ENCODE results near the gene NUP85.
"Not testable (repeated sequence)": the region's sequence is repeated elsewhere in the genome, so short reads cannot be mapped to it uniquely, and the experiment has no call there.

Gene NUP85

DNA sequence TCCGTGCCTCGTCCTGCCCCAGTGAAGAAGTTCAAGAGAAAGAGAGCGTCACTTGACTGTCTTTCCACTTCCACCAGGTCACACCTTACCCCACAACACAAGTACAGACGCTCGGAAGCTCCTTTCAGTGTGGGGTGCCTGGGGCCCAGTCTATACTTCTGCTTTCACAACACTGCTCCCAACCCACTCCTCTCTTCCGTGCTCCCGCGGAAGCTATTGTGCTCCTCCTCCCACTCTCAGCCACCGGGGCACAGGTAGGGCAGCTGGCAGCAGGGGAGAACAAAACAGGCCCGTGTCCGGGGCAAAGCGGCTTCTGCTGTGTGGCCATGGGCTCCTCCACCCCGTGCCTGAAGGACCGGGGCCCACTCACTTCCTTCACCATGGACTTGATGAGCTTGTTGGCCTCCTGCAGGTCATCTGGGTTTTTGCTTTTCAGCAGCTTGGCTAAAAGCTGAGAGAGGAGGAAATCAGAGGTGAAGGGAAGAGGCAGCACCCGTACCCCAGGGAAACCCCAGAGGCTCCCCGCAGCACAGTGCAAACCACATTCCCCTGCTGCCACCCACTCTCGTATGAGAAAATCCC lies 37.1 kb downstream of the NUP85 start:
- DNase-seq = no peak

DNA sequence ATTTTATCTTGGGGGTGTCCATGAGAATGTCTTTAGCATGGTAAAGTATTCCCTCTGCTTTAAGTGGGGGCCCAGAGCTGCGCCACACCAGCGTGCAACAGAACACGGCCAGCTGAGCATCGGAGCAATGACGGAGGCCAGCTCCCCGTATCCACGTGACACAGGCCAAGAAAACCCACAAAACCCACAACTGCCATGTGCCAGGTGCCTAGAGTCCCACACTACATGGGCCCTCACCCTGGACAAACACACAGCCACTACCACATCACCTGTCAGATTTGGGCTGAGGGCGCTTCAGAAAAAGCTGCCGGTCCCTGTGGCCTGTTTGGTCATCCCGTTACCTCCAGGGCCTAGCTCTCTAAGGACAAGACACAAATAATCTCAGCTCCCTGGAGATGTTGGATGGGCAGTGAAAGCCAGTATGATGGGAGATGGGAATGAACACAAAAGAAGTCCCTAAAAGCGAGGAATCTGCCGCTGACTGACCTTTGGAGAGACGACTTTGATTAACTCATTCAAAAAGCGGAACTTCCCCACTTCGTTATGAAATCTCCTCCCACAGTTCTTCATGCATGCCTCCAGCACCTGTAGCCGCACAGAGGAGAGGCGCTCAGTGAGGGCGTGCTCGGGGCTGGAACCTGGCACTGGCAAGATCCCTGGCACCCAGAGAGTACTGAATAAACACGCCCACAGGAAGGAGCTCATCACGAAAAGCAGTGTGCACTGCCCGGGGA lies 38.8 kb downstream of the NUP85 start:
- DNase-seq = no peak

DNA sequence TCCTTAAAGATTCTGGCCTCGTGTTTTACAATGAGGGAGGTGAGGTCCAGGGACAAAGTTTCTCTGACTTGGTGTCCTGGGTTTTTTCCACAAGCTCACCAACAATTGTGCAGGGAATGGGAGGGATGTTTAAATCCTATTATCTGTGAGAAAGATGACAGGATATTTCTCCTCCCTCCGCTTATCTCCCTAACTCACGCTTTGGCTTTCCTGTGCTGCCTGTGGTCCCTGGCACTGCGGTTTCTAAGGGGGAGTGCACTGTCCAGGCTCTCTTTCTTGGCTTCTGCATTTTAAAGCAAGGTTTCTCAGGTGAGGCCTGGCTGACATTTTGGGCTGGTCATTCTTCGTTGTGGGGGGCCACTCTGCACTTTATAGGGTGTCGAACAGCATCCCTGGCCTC lies 39.5 kb downstream of the NUP85 start:
- DNase-seq = no peak

DNA sequence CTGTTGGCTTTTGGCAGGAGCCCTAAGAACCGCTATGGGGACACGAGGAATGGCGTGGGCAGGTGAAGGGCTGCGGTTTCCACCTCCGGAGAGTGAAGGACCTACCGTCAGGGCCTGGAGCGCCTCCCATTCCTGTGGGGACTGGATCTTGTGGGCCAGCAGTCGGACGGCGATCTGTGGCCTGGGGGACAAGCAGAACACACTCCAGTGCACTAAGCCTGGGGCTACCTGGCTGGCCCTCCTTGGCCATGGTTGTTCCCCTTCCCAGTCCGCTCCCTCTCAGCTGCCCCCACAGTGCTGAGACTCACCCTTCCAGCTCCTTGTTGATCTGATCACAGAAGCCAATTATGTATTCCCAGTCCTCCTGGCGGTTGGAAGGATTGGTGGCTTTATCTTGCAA lies 40.9 kb downstream of the NUP85 start:
- DNase-seq = no peak

DNA sequence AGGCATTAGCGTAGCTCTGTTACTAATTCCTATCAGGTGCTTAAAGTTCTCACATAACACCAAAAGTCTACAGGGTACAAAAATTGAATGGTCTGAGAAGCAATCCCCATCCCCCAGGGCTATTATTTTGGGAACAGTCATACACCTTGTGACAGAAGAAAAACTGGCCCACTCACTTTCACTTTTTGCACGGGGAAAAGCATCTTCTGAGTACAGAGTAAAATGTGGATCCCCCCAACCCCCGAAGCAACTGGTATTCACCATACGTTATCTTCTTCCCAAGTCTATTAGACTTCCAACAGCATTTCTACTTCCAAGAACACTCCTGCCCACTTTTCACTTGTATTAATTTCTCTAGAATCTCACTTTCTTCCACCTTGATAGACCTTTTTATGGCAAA lies 44.1 kb downstream of the NUP85 start:
- no peak for DNase-seq

DNA sequence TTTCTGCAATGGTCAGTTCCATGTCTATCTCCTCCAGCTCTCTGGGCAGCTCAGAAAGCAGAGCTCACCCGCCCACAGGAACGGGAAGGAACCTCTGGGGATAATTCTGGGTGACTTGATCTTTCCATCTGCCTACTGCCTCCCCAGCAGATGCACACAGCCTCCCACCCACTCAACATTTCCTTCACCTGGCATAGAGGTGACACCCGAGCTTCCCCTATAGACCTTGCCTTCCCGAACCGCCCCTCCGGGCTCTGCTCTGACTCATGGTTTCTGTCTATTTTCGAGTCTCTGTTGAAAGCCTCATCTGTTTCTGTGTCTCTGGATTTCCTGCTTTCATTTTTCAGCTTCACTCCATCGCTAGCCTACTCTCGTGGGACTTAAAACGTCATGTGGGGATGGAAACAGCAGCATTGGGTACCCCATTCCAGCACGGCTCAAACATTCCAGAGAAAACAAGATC lies 44.6 kb downstream of the NUP85 start:
- DNase-seq = peak; percentile 79

DNA sequence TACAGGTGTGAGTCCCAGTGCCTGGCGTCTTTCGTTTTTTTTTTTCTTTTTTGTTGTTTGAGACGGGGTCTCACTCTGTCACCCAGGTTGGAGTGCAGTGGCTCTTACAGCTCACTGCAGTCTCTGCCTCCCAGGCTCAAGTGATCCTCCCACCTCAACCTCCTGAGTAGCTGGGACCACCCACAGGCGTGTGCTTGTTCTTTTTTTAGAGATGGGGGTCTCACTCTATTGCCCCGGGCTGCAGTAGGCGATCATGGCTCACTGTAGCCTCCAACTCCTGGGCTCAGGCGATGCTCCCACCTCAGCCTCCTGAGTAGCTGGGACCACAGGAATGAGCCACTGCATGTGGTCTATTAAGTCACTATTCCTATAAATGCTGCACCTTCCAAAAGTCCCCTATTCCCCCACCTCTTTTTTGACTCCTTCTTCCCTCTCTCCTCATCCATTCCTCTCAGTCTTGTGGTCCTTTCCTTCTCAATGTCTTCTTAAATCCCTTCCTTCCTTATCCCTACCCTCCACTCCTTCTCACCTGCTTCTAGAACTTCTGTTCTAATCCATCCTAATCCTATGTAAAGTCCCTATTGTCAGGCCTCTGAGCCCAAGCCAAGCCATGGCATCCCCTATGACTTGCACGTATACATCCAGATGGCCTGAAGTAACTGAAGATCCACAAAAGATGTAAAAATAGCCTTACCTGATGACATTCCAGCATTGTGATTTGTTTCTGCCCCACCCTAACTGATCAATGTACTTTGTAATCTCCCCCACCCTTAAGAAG lies 46.7 kb downstream of the NUP85 start:
- no peak for DNase-seq

DNA sequence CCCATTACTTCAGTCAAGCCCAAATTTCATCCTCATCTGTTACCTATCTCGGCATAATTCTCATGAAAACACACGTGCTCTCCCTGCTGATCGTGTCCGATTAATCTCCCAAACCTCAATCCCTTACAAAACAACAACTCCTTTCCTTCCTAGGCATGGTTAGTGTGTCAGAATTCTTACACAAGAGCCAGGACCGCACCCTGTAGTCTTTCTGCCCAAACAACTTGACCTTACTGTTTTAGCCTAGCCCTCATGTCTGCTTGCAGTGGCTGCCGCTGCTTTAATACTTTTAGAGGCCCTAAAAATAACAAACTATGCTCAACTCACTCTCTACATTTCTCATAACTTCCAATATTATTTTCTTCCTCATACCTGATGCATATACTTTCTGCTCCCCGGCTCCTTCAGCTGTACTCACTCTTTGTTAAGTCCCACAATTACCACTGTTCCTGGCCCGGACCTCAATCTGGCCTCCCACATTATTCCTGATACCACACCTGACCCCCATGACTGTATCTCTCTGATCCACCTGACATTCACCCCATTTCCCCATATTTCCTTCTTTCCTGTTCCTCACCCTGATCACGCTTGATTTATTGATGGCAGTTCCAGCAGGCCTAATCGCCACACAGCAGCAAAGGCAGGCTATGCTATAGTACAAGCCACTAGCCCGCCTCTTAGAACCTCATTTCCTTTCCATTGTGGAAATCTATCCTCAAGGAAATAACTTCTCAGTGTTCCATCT lies 50.6 kb downstream of the NUP85 start:
- not testable (repeated sequence) for DNase-seq

DNA sequence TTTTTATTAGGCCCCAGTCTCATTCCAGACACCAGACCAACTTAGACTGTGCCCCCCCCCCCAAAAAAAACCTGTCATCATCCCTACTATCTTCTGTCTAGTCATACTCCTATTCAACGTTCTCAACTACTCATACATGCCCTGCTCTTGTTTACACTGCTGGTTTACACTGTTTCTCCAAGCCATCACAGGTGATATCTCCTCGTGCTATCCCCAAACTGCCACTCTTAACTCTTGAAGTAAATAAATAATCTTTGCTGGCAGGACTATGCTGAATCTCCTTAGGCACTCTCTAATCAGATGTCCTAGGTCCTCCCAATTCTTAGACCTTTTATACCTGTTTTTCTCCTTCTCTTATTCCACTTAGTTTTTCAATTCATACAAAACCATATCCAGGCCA lies 51.7 kb downstream of the NUP85 start:
- not testable (repeated sequence) for DNase-seq

DNA sequence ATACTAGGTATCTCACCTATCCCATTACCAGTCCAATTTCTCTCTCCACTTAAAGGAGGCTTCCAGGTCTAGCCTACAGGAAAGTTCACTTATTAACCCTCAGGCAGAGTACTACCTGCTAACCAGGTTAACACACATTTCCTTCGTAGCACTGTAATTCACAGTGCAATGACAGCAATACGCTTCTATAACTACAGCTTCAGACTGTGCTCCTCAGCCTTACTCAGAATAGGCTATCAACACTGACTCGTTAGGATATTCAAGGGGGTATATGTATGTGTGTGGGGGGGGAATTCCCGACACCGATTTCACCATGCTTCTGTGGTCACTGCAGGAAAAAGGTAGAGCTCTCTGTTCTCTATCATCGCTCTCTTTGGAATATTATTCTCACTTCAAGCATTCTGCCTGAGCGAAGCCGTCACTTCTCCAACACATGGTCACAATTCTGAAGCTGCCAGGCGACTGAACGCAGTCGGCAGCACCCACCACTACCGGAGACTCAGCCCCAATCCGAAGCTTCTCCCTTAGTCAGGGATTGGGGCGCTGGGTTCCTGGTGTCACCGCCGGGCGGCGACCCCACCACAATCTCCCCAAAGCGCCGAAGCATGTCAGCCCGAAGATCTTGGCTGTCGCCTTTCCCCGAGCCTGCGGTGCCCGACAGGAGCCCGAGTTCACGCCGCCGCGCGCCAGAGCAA lies 55.3 kb downstream of the NUP85 start:
- DNase-seq = no peak

DNA sequence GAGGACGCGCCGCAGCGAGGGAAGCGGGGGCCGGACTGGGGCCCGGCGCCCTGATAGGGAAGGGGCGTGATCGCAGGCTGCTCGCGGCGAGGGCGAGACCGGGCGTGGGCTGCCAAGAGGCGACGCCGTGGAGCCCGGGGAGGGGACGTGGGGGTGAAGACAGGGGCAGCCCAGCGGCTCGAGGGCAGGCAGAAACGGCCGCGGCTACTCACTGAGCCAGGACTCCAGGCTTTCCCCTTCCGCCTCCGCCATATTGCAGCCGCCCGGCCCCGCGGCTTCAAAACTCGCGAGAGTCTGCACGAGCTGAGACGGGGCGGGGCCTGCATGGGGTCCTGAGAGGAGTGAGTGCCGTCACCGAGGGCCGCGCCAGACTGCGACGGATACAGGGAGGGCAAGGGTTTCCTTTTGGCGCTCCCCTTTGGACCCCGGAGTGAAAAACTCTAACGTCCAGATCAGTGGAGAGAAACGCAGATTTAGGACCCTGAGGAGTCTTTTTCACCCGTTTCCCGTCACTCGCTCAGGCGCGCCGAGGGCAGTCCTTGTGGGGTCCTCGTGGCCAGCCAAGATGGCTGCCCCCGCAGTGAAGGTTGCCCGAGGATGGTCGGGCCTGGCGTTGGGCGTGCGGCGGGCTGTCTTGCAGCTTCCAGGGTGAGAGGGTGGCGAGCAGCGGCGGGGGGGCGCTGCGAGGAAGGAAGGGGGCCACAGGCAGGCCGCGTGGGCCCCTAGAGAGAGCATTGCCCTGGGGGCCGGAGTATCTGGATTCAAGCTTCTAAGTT lies 56.0 kb downstream of the NUP85 start, which contains the start of the genes GGA3 and MRPS7:
TSS of gene GGA3 (minus strand) at position 271 of the 776 bp plus-strand sequence. CDS start at position 252, 19 bp downstream.
TSS of gene MRPS7 (plus strand) at position 544 of the 776 bp plus-strand sequence. CDS start at position 566, 22 bp downstream.
- DNase-seq = peak; percentile 97

DNA sequence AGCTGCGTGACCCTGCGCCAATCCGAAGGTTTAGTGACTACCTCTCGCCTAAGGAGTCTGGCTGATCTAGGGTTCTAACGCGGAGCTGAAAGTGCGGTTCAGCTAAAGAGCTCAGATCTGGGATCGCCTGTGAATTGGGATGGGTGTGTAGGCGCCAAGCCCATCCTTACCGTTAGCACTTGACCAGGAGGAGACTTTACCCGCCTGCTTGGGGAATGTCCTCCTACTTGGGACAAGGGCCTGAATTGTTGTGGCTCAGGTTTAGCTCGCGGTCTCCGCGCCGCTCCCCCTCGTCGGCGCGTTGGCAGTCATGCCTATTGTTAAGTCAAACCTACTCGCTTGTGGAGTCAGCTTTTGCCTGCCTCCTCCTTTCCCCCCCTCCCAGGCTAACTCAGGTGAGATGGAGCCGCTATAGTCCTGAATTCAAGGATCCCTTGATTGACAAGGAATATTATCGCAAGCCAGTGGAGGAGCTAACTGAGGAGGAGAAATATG lies 56.7 kb downstream of the NUP85 start:
- no peak for DNase-seq

DNA sequence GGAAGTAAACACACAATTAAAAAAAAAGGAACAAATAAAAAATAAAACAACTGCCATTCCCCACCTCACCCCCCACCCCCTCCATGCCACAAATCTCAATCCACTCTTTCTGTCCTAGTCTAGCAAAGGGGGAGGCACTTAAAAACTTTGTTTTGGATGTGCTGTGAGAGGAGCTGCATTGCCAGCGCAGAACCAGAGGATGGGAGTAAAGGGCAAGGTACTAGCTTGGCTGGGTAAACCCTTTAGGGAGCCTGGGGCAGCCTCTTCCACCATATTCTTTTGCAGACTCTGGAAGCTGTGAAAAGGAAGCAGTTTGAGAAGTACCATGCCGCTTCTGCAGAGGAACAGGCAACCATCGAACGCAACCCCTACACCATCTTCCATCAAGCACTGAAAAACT lies 57.6 kb downstream of the NUP85 start:
- no peak for DNase-seq

DNA sequence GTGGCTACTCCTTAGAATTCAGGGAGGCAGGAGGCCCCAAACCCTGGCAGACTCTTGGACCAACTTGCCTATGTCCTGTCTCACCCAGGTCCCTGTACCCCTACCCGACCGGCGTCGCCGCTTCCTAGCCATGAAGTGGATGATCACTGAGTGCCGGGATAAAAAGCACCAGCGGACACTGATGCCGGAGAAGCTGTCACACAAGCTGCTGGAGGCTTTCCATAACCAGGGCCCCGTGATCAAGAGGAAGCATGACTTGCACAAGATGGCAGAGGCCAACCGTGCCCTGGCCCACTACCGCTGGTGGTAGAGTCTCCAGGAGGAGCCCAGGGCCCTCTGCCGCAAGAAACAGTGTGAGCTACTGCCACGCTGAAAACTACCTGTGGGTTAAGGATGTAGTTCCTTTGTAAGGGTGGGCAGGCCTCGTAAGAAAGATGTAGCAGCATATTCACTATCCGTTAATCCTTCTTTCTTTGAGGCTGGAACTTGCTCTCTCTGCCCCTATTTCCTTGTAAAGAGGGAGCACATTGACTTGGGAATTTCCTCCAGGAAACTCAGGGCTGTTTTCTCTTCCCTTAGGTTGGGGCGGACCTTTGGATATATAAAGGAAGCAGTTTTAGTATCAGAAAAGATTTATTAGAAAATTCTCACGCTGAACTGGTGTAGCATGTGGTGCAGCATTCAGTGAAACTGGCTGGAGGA lies 60.3 kb downstream of the NUP85 start:
- no peak for DNase-seq

DNA sequence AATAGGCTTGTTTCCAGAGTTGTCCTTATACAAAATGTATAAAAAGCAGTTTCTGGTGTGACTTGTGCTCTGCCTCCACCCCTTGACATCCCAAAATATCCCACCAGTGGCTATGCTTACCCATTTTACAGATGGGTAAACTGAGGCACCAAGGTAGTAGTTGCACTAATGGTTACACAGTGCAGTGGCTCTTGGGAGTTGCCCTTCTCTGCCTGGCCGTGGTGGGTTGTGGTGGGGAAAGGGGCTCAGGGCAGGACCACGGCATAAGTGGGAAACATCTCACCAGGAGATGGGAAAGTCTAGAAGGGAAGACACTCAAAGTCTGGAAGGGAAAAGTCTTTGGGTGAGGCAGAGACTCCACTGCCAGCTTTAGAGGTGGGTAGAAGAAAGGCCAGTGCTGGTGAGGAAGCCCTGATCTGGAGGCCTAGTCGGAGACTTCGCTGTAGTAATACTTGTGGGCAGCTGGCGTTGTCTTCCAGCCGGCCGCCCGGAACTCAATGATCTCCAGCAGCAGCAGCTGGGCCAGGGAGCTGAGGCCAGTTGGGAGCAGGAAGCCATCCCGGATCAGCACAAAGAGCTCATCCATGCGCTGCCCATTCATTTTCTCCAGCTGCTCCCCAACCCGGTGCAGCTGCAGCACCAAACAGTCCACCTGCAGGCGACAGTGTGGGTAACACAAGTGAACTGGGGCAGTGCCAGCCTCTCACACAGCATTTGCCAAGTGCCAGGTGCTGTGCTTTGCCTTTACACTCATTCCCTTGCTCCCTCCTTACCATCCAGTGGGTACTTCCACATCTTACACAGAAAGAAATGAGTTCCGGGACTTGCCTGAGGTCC lies 61.1 kb downstream of the NUP85 start:
- DNase-seq = no peak

DNA sequence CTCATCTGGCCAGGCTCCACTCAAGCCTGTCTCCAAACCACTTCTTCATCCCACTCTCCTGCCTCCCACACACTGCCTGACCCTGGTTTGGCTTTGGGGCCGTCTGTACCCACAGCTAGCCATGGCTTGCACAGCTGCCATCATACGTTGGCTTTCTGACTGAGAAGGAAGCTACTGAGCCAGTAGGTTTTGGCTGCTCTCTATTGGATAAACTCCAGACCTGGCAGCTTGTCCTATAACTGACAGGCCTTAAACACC lies 61.6 kb downstream of the NUP85 start:
- DNase-seq = no peak

DNA sequence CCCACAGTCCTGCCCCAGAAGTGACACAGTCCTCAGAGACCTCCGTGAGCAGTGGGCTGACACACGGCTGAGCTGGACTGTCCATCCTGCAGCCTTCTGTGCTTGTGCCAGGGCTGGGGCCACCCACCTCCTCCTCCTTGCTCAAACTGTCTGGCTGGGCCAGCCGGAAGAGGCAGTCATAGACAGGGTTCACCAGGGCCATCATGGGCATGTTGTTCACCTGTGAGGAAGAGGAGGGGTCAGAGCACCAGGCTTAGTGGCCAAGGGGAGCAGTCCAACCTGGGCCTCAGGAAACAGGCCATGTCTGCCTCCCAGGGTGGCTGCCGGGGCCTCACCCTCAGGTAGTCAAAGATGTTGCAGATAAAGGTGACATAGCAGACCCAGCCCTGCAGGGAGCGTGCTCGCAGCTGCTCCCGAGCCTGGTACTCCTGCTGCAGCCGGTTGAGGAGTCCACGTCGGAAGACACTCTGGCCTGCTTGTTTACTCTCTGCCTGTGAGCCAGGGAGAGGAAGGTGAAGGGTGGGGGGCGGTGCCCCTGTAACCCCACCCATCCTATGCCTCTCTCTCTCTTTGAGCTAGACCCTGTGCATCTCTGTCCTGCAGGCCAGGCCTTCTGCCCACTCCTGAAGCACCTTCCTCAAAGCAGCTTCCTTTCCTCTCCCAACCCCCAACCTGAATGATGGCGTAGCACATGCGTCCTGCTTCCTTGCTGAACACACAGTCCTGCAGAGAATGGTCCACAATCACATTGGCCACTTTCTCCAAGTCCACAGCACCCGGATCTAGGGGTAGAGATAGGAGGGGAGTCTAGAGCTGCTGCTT lies 62.1 kb downstream of the NUP85 start:
- no peak for DNase-seq

DNA sequence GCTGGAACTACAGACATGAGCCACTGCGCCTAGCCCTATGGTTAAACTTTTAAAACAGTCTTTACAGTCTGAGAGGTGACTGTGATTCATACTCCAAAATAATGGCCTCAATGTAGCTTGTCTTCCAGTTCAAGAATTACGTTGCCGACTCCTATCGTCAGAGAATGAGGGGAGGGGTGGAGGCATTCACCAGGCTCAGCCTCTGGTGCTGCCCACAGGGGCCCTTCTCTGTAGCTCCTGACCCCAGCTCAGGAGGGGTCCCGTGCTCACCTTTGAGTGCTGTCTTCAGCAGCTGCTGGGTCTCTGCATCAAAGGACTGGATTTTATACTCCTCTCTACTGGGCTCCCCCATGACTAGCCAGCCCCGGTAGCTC lies 64.4 kb downstream of the NUP85 start:
- DNase-seq = no peak

Data from activated CD8-positive, alpha-beta memory T cell treated with anti-CD3 and anti-CD28 coated beads, Interleukin-2, amount 50 U/mL, for 48 hours (primary cell).